Left ventricle myocardium superior (tissue), 1 donor: Measurements from ENCODE around the gene DLST. TPM values are rescaled to one million over a fixed set of nuclear protein-coding genes. Genes with fewer than 3 reads are reported as not detected.
"Not testable (repeated sequence)": the region's sequence is repeated elsewhere in the genome, so short reads cannot be mapped to it uniquely, and the experiment has no call there.

Source experiments
- ATAC-seq: fragments of 200-7000 bp; cut with Tn5 transposase; one replicate; pipeline ENCODE4 v1.9.1; 2020; ENCODE audit warnings: mild to moderate bottlenecking, moderate library complexity
- DNase-seq: peaks from one replicate; pipeline ENCODE4 v3.0.0-alpha.2; 2020
- intact Hi-C: fragments of 100-400 bp; cut with micrococcal nuclease; formaldehyde crosslinking; loops from one replicate; pipeline ENCODE4 v1.11.0; 2022
- total RNA-seq: library from RNA; stranded (reverse); fragmentation: NEBNext Ultra II Directional; extraction: Animal tissue kit (Norgen Biotek cat#: 25700); gene quantifications from one replicate; pipeline ENCODE4 v1.2.1, GENCODE V29; 2021
- donor health status: DM: no; HTN: yes; CAD: no; lungs with severe emphysema.

The DLST gene
- total RNA-seq, 1 donor from 2014 or later = 241 TPM

GRCh38 chr14:74932401-74932901 lies 50.7 kb downstream of the DLST start:
- no peak for DNase-seq
- intact Hi-C loops = no loop called here
- peak; percentile 67 for ATAC-seq

- intact Hi-C loops, ATAC-seq, DNase-seq: not testable (repeated sequence)
Observed at GRCh38 chr14:74932936-74933335, 51.2 kb downstream of the DLST start.

- intact Hi-C loops = no loop called here
- ATAC-seq (peak; percentile 36), DNase-seq (no peak)
Observed at GRCh38 chr14:74934041-74934440, 52.3 kb downstream of the DLST start.

- DNase-seq (peak; percentile 74), ATAC-seq (peak; percentile 76)
- intact Hi-C loops = no loop called here
Observed at GRCh38 chr14:74934476-74935359, 53.0 kb downstream of the DLST start.

GRCh38 chr14:74935360-74935680 lies 53.6 kb downstream of the DLST start:
- DNase-seq = no peak
- intact Hi-C loops = no loop called here
- peak; percentile 33 for ATAC-seq

GRCh38 chr14:74936151-74936550 lies 54.4 kb downstream of the DLST start:
- ATAC-seq (no peak), DNase-seq (no peak)
- intact Hi-C loops = no loop called here

GRCh38 chr14:74936731-74937130 lies 55.0 kb downstream of the DLST start:
- no peak for DNase-seq
- intact Hi-C loops = no loop called here
- ATAC-seq = no peak

- intact Hi-C loops = no loop called here
- ATAC-seq (no peak), DNase-seq (no peak)
Observed at GRCh38 chr14:74937171-74937570, 55.5 kb downstream of the DLST start.

GRCh38 chr14:74938531-74939495 lies 57.1 kb downstream of the DLST start:
- intact Hi-C loops = no loop called here
- ATAC-seq (no peak), DNase-seq (no peak)

GRCh38 chr14:74940956-74941565 lies 59.3 kb downstream of the DLST start:
- intact Hi-C loops = loop anchor here (10.0 kb wide), 2 partner anchors 74 to 134 kb away; no protein-coding TSS in a partner anchor
- ATAC-seq = no peak
- no peak for DNase-seq

GRCh38 chr14:74941676-74942097 lies 60.0 kb downstream of the DLST start:
- intact Hi-C loops = loop anchor here (10.0 kb wide), 2 partner anchors 73 to 133 kb away; no protein-coding TSS in a partner anchor
- ATAC-seq (peak; percentile 35), DNase-seq (peak; percentile 72)

GRCh38 chr14:74942181-74942580 lies 60.5 kb downstream of the DLST start:
- ATAC-seq = no peak
- intact Hi-C loops = loop anchor here (10.0 kb wide), 2 partner anchors 73 to 133 kb away; no protein-coding TSS in a partner anchor
- DNase-seq = no peak

GRCh38 chr14:74942608-74943007 lies 60.9 kb downstream of the DLST start:
- intact Hi-C loops = loop anchor here (10.0 kb wide), 2 partner anchors 72 to 132 kb away; no protein-coding TSS in a partner anchor
- ATAC-seq (no peak), DNase-seq (no peak)

- no peak for DNase-seq
- intact Hi-C loops = loop anchor here (10.0 kb wide), 2 partner anchors 69 to 129 kb away; no protein-coding TSS in a partner anchor
- no peak for ATAC-seq
Observed at GRCh38 chr14:74945261-74945851, 63.6 kb downstream of the DLST start.

- ATAC-seq (peak; percentile 84), DNase-seq (peak; percentile 82)
- intact Hi-C loops = loop anchor here (10.0 kb wide), 2 partner anchors 69 to 129 kb away; no protein-coding TSS in a partner anchor
Observed at GRCh38 chr14:74945852-74946658, 64.3 kb downstream of the DLST start.

- intact Hi-C loops = loop anchor here (10.0 kb wide), 2 partner anchors 68 to 128 kb away; no protein-coding TSS in a partner anchor
- peak; percentile 70 for ATAC-seq
- DNase-seq = peak; percentile 67
Observed at GRCh38 chr14:74946659-74947281, 65.1 kb downstream of the DLST start.
